Fibroblast of gingiva (primary cell): ENCODE data around the gene SIK2.
"Not testable (repeated sequence)": the region's sequence is repeated elsewhere in the genome, so short reads cannot be mapped to it uniquely, and the experiment has no call there.

Experiments
- DNase-seq: peaks from one replicate; pipeline ENCODE4 v3.0.0-alpha.2; 2011; ENCODE audit warnings: low read depth

SIK2 gene

DNA sequence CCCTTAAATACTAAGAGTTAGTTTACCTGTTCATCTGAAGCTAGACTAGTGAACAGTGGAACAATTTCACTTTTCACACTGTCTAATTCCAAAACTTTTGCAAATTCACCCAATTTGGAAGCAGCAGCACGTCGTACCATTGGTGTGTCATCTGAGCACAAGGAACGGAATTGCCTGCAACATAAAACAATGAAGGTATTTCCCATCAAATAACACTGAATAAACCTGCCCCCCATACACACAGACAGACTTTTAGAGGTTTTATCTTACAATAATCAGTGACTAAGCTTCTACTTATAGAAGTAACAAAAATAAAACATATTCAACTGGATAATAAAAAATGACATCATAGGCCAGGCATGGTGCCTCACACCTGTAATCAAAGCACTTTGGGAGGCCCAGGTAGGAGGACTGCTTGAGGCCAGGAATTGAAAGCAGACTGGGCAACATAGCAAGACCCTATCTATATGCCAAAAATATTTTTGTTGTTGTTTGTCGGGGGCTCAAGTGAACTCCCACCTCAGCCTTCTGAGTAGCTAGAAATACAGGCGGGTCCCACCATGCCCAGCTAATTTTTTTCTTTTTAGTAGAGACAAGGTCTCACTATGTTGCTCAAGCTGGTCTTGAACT is 157.6 kb downstream of the SIK2 start:
- DNase-seq, result no peak

DNA sequence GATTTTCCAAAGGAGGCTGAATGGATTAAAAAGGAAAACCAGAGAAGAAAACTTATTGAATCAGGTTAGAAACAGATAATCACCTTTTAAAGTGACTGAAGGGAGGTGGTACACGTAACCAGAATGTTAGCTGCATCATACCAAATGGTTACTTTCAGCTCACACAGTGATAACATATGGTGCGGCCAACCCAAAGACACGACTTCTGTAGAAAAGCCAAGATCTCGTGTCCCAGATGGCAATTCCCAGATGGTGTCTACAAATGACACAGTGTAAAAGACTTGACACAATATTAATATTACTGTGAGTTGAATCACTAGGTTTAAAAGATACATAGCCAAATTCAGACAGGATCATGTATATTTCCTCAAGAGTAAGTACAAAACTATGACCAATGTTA is 158.8 kb downstream of the SIK2 start:
- no peak for DNase-seq

DNA sequence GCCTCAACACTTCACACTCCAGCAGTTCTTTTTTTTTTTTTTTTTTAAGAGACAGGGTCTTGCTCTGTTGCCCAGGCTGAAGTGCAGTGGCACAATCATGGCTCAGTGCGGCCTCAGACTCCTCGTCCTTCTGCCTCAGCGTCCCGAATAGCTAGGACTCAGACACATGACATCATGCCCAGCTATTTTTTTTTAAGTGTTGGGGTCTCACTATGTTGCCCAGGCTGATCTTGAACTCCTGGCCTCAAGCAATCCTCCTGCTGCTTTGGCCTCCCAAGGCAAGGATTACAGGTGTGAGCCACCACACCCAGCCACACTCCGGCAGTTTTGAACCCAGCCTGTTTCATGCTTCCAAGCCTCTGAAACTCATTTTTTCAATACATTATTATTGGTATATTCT is 160.3 kb downstream of the SIK2 start:
- no peak for DNase-seq

DNA sequence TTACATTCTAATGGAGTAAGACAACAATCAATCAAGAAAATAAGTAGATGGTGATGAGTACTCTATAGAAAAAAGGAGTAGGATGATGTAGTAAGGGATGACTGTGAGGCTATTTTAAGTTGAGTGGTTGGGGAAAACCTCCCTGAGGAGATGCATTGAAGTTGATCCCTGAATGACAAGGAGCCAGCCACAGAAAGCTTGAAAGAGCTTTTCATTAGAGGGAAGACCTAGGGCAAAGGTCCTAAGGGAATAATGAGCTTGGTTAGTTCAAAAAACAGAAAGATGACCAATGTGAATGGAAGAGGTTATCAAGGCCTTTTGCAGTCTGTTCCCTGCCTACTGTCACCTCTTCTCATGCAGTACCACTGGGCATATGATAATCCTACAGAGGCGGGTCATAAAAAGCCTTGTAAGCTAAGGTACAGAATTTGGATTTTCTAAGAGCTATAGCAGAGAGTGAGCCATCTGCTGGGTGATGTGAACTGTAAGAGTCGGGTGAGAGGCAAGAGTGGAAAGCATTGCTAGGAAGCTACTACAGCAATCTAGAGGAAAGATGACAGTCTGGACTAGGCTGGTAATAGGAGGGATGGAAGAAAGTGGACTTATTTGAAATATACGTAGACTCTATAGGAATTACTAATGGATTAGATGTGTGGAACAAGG is 160.9 kb downstream of the SIK2 start:
- peak; percentile 45 for DNase-seq

DNA sequence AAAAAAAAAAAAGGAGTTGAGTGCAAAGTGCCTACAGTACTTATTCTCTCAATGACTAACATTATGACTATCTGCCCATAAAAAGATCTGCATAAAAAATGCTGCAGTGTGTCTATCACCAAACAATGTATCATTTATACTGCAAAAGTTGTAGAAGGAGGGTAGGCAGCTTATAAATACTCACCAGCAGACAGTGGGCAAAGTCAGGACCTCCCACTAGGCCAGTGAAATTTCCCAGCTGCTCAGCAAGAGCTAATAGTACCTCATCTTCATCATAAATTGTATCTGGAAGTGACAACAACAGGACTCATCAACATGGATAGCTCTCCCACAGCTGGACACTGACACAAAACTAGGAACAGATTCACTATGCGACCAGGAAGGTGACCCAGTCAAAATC is 162.4 kb downstream of the SIK2 start:
- no peak for DNase-seq

DNA sequence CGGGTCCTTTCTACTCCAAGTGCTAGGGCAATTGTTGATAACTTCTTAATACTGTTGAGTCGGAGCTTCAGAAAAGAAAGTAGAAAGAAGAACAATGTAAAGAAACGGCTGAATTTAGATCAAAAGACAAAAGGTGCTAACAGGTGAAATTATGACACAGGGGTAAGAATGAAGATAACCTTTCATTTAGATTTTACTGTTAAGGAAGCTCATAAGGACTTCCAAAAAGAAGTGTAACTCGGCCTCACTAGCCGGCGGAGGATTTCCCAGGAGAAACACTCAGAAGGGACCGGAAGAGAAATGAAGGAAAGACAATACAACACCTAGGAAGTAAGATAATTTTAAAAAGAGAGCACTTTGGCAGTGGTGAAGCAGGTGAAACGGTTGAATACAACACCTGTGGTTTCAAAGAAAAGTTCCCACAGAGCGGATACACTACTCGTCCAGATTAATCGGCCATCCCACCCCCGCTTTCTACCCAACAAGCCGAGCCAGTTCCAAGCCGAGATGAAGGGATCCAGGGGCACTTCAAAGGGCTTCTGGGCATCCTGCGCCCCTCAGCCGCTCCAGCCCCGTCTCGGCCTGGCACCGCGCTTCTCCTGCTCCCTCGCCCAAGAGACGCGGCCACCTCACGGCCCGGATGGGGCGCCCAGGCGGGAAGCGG is 163.2 kb downstream of the SIK2 start:
- DNase-seq, result no peak

DNA sequence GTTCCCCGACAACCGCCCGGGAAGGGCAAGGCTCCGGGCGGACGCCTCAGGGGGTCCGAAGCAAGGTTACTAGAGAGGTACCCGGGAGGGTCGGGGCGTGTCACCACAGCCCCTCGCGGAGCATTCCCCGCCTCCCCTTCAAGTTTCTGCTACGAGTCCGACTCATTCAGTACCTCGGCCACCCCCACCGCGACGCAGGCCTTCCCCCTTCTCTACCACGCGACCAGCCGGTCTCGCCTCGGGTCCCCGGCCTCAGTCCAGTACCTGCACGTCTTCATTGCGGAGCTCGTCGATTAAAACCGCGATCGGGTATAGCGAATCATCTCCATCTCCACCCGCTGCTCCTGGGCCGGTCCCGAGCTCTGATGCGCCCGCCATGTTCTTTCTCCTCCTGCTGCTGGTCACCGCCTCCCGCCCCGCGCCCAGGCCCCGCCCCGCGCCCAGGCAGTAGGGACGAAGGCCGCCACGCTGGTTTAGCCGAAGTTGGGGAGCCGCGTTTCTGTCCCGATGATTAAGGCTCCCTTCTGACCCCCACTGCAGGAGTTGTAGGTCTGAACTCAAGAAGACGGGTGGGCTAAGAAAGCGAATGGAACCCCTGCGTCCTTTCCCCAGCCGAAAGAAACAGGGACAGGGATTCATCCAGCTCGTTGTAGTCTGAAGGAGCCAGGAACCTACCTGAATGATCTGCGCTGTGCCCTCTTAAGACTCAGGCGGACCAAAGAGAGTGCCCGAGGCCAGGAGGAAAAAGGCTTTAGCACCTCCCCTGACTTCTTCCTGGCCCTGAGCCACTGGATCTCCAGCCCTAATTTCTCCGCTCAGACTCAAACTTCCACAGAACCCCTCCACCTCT is 164.0 kb downstream of the SIK2 start, which contains the start of gene PPP2R1B:
PPP2R1B (minus strand) TSS at position 406 of the 850 bp plus-strand sequence; CDS start at position 378, 28 bp downstream.
- peak; percentile 60 for DNase-seq

DNA sequence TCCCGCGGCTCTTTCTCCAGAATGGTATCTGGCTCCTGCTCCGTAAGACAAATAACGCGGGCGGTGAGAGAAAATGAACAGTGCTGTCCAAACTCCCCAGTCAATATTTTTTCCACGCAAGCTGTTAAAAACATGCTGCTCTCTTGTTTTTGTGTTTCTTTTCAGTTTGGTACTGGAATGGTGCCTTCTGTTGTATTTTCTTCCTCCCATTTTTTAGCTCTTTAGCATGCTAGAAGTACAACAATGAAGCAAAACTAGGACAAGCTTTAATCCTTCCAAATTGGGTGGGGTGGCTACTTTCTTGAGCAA is 164.5 kb downstream of the SIK2 start:
- no peak for DNase-seq

DNA sequence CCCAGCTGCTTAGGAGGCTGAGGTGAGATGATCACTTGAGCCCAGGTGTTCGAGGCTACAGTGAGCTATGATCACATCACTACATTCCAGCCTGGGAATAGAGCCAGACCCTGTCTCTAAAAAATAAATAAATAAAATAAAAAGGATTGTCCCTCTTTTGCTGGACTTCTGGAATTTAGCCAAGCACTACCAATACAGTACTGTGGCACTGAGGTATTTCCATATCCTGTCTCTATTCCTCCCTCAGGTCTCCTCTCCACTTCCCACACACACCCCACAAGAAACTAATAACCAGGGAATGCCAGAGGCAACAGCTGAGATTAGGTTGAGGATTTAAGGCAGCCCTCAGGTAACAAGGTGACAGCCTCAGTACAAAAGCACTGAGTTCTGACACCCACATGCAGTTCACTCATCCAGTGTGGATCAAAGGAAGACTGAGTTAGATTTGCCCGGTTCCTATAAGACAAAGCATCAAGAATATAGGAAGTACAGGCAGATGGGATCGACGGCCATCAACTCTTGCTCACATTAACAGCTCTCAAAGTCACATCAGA is 168.4 kb downstream of the SIK2 start:
- DNase-seq, result no peak

DNA sequence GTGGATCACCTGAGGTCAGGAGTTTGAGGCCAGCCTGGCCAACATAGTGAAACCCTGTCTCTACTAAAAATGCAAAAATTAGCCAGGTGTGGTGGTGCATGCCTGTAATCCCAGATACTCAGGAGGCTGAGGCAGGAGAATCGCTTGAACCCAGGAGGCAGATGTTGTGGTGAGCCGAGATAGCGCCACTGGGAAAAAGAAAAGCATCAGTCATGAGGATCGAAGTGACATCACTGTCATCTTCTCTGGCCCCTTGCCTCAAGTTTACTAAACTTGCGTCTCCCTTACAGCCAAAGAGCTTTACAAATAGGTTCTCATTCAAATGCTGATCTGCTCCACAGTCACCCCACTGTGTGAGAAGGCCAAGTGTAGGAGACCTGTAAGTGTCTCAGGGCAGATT is 169.0 kb downstream of the SIK2 start:
- not testable (repeated sequence) for DNase-seq

DNA sequence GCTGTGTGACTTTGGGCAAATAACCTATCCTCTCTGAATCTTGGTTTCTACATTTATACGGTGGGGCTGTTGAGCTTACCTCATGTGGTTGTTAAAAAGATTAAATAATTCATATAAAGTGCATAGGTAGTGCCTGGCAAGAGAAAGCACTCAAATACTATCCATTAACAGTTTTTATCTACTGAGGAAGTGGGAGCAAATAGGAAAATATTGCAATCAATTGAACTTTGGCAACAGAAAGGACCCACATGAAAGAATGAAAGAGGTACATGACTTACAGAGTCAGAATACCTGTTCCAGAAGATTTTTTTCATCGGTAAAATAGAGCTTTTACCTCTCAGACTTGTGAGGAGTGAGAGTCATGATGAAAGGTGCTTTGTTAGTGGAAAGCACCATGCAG is 170.3 kb downstream of the SIK2 start:
- DNase-seq, result no peak

DNA sequence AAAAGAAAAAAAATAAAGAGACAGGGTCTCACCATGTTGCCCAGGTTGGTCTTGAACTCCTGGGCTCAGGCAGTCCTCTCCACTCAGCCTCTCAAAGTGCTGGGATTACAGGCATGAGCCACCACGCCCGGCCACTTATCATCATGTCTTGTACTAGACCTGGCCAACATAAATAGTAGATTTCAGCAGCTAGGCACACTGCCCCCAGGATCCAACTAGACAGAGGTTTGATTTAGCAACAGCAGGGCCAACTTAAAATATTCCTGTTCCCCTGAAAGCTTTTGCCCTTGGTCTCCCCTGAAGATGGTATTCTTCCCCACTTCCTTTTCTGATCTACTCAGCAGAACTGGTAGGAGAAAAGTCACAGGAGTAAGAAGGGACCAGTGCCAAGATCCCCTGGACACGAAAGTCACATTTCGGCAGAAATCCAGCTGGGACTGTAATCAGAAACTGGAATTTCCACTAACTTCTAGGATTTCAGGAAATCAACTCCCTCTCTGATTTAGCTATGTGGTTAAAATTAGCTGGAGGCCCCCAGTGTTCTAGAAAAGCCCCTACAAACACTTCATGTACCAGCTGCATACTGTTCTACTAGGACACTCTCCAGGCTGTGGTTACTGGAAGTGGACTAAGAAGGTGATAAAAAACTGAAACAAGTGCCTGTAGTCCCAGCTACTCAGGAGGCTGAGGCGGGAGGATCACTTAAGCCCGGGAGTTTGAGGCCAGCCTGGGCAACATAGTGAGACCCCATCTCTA is 172.9 kb downstream of the SIK2 start:
- DNase-seq, result peak; percentile 77

DNA sequence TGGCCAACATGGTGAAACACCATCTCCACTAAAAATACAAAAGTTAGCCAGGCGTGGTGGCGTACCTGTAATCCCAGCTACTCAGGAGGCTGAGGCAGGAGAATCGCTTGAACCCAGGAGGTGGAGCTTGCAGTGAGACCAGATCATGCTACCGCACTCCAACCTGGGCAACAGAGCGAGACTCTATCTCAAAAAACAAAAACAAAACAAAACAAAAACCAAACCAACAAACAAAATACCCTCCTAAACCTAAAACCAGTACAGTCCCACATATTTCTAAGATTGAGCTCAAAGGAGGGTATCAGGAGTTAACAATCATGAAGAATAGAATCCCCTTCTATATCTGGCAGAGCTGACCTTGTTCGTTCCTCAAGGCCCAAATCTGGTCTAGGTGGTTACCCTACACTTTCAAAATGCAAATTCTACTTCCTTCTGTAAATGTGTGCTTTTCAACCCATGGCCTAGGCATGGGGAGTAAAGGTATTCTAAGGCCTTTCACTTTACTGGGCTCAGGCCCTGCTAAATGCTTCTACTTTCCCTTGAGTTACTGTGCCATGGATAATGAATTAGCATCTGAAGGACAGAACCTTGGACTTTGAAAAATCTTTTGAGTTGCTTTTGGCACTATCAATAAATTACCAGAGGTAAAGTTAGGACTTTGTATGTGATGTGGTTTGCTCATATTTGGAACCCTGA is 174.3 kb downstream of the SIK2 start:
- DNase-seq, result no peak

DNA sequence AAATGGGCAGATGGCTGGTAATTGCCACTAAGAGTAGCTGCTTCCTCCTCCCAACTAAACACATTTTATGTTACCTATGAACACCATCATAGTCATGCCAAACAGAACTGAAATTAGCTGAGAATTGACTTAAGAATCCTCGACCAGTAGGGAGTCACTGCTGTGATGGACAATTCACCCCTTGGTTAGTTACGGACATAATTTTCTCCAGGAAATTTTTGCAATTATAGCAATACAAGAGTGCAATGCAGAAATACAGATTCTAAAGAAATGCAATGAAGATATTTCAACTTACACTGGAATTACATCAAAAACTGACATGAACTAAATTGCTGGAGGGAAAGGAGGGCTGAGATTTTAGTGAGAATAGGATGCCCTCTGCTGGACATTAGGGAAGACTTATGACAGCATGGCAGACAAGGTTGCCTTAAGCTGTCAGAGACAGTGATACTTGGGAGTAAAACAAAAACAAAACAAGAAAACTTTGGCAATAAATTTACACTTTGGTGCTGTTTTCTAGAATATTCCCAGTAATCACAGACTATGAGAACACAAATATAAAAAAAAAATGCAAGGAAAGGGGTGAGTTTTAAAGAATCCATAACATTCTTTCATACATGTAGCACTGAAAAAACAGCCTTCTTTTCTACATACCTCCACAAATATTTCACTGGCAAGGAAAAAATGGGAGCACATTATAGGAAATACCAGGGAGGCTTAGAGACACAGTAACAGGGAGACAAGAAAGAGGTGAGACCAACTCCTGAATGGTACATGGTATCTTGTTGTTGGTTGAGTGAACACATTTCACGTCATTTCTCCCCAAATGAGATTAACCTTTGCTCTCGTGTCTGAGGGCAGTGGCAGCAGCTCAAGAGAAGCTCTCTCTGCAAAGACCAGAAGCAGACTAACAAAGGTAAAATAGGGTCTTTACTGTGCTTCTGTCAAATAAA is 175.1 kb downstream of the SIK2 start:
- peak; percentile 77 for DNase-seq

DNA sequence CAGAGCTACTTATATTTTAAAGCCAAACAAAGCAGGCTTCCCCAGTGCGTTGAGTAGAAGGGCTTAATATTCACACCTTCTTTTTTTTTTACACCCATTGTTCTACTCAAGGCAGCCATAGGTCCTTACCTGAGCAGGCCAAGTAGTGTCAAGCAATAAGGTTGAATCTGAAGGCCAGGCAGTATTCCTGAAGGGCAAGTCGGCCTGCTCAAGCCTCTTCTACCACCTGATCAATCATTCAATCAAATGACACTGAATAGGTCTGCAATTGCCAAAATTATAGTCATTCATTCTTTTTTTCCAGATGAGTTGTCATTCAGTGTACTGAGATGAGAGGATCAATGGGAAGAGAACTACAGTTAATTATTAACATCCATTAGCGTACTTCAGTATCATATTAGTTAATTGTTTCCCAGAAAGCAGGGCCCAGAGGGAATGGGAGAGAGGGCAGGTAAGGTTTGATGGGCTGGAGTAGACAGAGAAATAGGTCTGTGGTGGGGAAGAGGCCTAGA is 175.9 kb downstream of the SIK2 start:
- no peak for DNase-seq

DNA sequence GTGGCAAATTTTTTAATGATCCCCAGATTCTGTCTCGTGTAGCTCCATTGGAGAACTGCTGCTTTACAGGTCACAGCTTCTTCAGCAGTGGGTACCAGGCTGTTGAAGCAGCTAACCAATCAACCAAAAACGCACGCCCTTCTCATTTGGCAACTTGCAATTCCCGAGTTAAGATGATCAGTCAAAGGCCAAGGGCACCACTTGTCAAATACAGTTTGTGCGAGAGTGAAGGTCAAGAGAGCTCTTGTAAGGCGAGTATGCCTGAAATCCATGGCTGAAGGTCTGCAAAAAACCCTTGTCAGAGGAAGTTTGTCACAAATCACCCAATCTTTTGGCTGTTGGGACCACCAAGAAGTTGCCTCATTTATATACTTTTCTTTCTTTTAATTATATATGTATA is 176.9 kb downstream of the SIK2 start:
- DNase-seq, result no peak
